HG03196 (cell line): ENCODE measurements around the gene TGFBR2.

Experiments
- ATAC-seq: cut with Tn5 transposase; IDR thresholded peaks from one replicate; pipeline ENCODE4 v1.9.1; 2021; ENCODE audit not compliant: unreplicated experiment

The TGFBR2 gene

GRCh38 chr3:30708472-30708871 lies 102.1 kb downstream of the TGFBR2 start:
- ATAC-seq = no peak

GRCh38 chr3:30710017-30710416 lies 103.6 kb downstream of the TGFBR2 start:
- no peak for ATAC-seq

- ATAC-seq = no peak
Measured at GRCh38 chr3:30711151-30711550, 104.8 kb downstream of the TGFBR2 start.

- no peak for ATAC-seq
Measured at GRCh38 chr3:30711867-30712266, 105.5 kb downstream of the TGFBR2 start.

GRCh38 chr3:30712991-30713390 lies 106.6 kb downstream of the TGFBR2 start:
- ATAC-seq = no peak

- ATAC-seq = no peak
Measured at GRCh38 chr3:30713885-30714503, 107.6 kb downstream of the TGFBR2 start.

- no peak for ATAC-seq
Measured at GRCh38 chr3:30719536-30719935, 113.1 kb downstream of the TGFBR2 start.

GRCh38 chr3:30720586-30721313 lies 114.3 kb downstream of the TGFBR2 start:
- no peak for ATAC-seq

- ATAC-seq = no peak
Measured at GRCh38 chr3:30721314-30721634, 114.9 kb downstream of the TGFBR2 start.

- ATAC-seq = no peak
Measured at GRCh38 chr3:30723211-30723610, 116.8 kb downstream of the TGFBR2 start.

- no peak for ATAC-seq
Measured at GRCh38 chr3:30724863-30725262, 118.5 kb downstream of the TGFBR2 start.

GRCh38 chr3:30728143-30728542 lies 121.7 kb downstream of the TGFBR2 start:
- ATAC-seq = no peak

GRCh38 chr3:30729512-30729911 lies 123.1 kb downstream of the TGFBR2 start:
- no peak for ATAC-seq

GRCh38 chr3:30729936-30730335 lies 123.5 kb downstream of the TGFBR2 start:
- ATAC-seq = no peak

GRCh38 chr3:30730967-30731366 lies 124.6 kb downstream of the TGFBR2 start:
- ATAC-seq = no peak

- no peak for ATAC-seq
Measured at GRCh38 chr3:30733209-30733608, 126.8 kb downstream of the TGFBR2 start.

GRCh38 chr3:30733696-30734095 lies 127.3 kb downstream of the TGFBR2 start:
- no peak for ATAC-seq

- no peak for ATAC-seq
Measured at GRCh38 chr3:30737743-30738499, 131.5 kb downstream of the TGFBR2 start.

GRCh38 chr3:30738605-30739004 lies 132.2 kb downstream of the TGFBR2 start:
- no peak for ATAC-seq

- no peak for ATAC-seq
Measured at GRCh38 chr3:30741889-30742288, 135.5 kb downstream of the TGFBR2 start.

- no peak for ATAC-seq
Measured at GRCh38 chr3:30742796-30743619, 136.6 kb downstream of the TGFBR2 start.
